ENCODE measurements around the gene SOX9.
"Not testable (repeated sequence)": the region's sequence is repeated elsewhere in the genome, so short reads cannot be mapped to it uniquely, and the experiment has no call there.

Gene SOX9

DNA sequence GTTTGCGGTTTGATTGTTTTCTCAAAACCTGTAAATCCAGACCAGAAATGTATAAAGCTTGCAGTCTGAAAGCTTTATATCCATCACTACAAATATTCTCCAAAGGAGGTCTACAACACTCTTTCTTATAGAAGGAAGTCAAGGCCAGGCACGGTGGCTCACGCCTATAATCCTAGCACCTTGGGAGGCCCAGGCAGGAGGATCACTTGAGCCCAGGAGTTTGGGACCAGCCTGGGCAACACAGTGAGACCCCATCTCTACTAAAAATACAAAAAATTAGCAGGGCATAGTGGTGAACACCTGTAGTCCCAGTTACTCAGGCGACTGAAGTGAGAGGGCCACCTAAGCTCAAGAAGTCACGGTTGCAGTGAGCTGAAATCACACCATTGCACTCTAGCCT lies 8.9 kb upstream of the SOX9 start:
- not testable (repeated sequence) for DNase-seq

DNA sequence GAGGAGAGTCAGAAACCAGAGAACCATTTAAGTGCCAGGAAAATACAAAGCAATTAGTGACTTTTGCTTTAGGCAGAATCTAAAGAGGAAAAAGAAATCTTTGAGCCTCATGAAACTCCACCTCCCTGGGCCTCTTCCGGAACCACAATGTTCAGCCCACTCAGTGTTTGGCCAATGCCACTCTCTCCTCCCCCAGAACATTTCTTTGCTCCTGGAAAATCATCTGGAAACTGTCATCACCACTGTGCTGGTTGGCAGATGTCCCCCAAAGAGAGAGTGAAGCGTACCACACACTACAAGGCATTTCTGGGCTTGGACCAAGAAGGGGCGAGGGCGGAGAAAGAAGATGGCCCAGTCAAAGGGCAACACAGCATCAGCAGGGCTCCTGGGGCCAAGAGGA lies 7.1 kb upstream of the SOX9 start:
- no peak for DNase-seq

DNA sequence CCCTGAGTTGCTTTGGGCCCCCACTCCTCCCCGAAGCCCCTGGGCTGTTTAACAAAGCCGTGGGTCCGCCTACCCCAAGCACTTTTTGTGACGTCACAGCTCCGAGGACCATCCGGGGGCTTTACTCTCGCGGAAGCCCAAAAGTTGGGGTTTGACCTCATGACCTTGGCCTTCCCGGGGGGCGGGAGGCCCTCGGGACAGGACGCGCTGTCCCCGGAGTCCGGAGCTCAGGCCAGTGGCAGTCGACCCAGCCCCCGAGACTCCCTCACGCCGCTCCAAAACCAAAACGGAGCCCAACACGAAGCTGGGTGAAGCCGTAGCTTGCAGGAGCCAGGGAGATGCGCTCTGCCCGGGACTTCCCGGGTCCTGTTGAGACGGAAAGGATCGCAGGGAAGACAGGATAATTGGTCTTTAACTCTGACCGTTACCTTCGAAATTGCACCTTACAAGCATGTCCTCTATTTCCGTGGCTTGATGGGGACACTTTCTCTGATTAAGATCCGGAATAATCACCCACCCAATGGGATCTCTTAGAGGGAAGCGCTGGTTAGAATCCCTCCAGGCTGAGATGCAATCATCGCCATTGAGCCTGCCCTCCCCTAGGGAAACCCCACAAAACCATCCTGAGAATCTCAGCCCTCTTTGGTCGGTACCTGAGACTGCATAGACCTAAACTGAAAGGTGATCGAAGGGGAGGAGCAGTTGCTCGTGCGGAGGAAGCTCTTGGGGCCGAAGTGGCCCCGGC lies 4.9 kb upstream of the SOX9 start:
- DNase-seq, result no peak

DNA sequence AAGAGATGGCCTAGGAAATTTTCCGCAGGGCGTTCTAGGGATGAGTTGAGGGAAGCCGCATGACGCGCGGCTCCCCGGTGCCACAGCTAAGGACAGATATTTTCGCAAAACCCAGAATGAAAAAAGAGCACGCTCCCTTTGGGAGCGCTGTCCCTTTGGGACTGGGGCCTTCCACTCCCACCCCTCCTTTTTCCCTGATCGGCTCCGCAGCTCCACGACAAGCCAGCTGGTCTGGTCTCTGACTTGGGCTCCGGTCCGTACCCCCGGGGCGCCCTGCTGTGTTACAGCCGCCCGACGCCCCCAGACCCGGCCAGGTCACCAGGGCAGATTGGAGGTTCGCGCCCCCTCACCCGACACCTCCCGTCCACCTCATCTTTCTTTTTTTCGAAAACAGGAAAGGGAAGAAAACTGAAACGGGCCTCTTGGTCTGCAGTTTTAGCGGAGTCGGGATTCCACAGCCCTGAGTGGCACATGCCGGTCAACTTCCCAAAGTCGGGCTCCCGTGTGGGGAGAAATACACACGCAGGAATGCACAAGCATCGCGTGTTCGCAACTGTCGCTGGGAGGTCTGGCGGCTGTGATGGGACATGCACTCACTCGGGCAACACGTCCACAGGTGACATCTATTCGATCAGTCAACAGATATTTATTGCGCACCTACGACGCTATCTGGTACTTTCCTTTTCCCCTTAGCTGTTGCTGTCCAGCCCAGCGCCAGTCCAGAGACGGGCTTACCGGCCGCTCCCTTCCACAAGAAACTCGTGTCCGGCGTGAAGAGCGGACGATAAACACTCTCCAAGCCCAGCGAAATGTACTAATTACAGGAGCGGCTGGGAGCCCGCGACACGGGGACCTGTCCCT lies 3.9 kb upstream of the SOX9 start:
- DNase-seq, result no peak

DNA sequence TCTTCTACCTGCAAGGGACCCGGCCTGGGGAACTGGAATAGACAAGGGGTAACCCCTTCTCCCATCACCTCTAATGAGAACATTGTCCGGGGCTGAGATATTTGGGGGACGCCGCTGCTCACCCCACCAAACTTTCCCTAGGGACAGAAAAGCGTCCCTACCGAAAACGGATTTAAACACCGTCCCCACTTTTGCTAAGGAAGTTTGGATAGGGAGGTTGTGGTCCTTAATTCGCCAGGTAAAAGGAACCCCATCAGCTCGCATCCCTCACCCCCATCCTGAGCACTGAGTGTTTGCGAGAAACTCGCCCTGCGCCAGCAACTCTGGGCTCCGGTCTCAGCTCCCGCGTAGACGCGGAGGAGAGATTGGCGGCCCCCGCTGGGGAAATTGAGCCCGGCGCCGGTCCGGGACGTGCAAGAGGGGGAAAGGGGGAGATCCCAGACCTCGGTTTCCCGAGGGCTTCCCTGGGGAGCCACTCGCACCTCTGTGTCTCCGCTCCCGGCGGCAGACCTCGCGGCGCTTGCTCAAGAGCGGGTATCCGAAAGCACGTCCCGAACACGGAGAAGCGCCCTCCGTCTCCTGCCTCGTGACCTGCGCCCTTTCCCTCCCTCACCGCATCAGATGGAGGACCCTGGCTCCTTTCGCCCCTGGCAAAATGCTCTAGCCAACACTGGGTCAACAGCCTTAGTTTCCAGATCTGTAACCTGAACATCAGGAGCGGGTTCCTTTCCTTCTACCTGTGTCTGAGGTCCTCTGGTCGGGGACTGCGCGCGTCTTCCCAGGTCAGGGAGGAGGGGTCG lies 3.1 kb upstream of the SOX9 start:
- DNase-seq, result no peak

DNA sequence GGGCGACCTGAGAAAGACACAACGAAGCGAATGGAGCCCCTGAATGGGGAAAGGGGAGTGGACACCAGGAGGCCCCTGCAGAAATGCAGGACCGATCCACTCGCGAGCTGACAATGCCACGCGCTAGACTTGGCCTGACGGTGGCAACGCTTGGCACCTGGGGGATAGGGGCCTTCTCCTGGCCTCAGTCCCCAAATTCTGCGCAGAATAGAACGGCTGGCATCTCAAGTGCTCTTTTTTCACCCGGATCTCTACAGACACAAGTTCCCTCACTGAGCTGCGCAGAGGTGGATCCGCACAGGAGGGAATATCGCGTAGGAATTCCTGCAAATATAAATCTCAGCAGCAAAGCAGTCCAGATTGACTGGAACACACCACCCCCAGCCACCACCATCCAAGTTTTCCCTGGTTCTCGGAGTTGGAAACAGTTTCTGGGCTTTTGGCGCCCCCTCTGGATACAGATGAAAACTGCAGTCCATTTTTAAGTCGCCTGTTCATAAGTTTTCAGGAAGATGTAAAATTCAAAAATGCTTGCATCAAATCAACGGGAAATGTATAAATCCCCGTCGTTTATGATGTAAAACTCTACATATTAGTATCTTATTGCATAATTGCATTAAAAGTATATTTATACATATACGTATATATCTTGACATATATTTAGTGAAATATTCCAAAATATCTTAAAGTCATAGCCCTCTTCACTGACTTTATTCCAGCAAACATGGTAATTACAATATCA lies 2.3 kb upstream of the SOX9 start:
- peak; percentile 68 for DNase-seq

DNA sequence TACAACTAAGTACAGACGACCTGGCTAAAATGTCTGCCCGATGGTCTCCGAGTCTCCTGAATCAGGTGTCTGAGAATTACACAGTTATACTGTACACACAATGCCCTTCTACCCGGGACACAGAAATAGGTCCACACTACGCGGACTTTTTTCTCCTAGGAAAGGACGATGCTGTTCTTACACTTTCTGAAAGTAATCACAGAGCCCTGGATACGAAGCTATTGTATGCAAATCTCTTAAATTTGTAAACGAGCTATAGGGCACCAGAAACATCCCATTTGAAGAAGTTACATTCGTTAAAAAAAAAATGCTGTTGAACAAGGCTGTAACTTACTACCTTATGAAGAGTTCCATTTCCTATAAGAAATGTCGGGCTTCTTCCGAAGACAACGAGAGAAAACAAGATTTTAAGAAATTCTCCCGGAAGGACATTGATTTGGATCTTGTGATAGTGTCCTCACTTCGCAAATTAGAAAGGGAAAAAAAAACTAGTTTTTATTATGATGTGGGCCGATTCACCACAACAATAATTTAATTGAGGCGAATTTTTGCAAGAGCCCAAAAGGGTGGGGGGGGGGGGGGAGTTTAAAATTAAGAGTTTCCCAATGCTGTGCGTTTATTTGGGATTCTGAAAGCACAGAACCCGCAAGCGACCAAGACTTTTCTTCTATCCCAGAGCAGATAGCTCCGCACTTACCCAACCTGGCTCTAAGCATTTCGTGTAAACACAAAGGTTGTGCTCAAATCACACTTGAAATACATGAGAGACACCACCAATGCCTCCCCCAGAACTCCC lies 1.5 kb upstream of the SOX9 start:
- DNase-seq, result no peak

DNA sequence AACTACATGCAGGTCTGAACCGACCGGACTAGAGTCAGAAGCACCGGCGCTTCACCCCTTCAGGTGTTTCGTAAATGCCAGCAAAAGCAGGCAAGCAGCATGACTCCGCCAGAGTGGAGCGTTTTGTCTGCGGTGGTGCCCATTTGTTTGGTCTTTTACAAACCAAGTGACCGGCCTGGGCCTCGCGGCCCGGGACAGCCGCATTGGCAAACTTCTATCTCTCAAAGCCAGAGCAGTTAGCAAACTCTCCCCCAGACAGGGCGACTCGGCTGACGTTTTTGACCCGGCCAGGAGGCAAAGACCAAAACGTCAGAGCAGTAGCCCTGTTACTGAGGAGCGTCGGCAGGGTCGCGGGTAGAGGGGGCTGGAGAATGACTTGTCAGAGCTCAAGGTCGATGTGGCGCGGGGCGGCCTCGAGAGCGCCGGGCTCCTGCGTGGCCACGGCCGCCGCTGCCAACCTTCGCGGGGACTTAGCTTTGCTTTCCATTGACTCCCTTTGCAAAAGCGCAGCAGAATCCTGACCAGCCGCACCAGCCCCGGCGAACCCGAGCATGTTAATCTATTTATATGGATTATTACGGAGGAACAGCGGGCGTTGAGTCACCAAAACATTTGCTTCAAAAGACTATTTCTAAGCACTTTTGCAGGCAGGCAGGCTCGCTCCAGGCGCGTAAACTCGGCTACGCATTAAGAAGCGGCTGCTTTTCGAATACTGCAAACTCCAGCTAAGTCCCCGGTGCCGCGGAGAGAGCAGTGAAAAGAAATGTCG lies 763 bp upstream of the SOX9 start:
- peak; percentile 12 for DNase-seq

DNA sequence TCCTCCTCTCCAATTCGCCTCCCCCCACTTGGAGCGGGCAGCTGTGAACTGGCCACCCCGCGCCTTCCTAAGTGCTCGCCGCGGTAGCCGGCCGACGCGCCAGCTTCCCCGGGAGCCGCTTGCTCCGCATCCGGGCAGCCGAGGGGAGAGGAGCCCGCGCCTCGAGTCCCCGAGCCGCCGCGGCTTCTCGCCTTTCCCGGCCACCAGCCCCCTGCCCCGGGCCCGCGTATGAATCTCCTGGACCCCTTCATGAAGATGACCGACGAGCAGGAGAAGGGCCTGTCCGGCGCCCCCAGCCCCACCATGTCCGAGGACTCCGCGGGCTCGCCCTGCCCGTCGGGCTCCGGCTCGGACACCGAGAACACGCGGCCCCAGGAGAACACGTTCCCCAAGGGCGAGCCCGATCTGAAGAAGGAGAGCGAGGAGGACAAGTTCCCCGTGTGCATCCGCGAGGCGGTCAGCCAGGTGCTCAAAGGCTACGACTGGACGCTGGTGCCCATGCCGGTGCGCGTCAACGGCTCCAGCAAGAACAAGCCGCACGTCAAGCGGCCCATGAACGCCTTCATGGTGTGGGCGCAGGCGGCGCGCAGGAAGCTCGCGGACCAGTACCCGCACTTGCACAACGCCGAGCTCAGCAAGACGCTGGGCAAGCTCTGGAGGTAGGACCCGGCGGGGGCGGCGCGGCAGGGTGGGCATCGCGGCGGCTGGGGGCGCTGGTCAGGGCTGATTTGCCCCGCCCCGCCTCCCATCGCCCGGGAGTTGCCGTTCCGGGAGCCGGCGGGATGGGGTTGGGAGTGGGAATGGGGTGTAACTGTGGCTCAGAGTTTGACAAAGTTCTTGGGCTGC lies 567 bp downstream of the SOX9 start:
- no peak for DNase-seq

DNA sequence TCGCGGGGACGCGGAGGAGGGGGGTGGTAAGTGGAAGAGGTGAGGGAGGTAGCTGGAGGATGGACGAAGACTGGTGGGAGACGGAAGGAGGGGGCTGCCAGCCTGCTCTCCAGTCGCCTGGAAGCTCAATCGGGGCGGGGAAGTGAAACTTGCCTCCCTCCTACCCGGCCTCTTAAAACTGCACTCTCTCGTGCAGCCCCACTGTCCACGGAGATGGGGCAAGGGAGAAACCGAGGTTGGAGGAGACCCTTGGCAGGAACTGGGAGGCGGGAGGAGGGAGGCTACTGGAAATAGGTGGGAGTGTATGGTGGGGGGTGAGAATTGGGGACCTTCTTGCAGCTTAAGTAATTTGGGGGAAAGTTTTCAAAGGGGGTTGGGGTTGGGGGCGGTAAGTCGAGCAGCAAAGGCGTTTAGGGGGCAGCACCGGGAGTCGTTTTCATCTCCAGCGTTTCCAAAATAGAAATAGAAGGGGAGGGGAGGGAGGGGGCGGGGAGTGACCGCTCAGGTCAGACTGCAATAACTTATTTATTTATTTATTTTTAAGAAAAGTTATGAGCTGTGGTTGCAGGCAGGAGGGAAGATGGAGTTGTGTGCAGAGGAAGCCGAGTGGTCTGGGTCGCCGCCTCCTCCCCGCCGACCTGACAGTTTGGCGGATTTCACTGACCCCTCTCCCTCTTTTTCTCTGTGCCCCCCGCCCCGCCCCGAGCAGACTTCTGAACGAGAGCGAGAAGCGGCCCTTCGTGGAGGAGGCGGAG lies 1.4 kb downstream of the SOX9 start:
- no peak for DNase-seq

DNA sequence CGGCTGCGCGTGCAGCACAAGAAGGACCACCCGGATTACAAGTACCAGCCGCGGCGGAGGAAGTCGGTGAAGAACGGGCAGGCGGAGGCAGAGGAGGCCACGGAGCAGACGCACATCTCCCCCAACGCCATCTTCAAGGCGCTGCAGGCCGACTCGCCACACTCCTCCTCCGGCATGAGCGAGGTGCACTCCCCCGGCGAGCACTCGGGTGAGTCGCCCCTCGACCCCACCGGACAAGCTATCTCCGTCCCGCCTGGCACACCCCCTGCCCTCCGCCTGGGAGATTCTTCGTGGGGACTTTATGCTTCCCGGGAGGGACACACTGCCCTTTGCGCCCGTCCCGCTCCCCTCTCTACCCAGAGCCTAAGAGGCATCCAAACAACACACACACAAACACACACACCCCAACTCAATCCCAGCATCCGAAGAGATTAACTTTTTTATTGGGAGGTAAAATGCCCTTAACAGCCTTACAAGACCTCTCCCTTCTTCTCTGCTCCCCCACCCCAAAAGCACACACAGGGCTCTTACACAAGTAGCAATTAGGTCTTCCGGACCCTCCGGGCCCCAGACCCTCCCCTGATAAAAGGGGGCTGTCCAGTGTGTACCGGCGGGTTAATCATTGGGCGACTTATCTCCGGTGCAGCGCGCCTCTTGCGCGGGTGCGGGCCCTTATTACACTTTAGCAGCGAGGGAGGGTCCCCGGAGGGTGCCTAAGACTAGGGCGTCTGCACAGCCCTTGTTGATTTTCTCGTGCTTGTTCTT lies 2.1 kb downstream of the SOX9 start:
- DNase-seq, result peak; percentile 30

DNA sequence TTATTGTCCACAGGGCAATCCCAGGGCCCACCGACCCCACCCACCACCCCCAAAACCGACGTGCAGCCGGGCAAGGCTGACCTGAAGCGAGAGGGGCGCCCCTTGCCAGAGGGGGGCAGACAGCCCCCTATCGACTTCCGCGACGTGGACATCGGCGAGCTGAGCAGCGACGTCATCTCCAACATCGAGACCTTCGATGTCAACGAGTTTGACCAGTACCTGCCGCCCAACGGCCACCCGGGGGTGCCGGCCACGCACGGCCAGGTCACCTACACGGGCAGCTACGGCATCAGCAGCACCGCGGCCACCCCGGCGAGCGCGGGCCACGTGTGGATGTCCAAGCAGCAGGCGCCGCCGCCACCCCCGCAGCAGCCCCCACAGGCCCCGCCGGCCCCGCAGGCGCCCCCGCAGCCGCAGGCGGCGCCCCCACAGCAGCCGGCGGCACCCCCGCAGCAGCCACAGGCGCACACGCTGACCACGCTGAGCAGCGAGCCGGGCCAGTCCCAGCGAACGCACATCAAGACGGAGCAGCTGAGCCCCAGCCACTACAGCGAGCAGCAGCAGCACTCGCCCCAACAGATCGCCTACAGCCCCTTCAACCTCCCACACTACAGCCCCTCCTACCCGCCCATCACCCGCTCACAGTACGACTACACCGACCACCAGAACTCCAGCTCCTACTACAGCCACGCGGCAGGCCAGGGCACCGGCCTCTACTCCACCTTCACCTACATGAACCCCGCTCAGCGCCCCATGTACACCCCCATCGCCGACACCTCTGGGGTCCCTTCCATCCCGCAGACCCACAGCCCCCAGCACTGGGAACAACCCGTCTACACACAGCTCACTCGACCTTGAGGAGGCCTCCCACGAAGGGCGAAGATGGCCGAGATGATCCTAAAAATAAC lies 3.0 kb downstream of the SOX9 start:
- DNase-seq, result no peak

DNA sequence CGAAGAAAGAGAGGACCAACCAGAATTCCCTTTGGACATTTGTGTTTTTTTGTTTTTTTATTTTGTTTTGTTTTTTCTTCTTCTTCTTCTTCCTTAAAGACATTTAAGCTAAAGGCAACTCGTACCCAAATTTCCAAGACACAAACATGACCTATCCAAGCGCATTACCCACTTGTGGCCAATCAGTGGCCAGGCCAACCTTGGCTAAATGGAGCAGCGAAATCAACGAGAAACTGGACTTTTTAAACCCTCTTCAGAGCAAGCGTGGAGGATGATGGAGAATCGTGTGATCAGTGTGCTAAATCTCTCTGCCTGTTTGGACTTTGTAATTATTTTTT lies 3.6 kb downstream of the SOX9 start:
- DNase-seq, result no peak

DNA sequence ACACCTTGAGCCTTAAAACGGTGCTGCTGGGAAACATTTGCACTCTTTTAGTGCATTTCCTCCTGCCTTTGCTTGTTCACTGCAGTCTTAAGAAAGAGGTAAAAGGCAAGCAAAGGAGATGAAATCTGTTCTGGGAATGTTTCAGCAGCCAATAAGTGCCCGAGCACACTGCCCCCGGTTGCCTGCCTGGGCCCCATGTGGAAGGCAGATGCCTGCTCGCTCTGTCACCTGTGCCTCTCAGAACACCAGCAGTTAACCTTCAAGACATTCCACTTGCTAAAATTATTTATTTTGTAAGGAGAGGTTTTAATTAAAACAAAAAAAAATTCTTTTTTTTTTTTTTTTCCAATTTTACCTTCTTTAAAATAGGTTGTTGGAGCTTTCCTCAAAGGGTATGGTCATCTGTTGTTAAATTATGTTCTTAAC lies 4.4 kb downstream of the SOX9 start:
- DNase-seq, result no peak

DNA sequence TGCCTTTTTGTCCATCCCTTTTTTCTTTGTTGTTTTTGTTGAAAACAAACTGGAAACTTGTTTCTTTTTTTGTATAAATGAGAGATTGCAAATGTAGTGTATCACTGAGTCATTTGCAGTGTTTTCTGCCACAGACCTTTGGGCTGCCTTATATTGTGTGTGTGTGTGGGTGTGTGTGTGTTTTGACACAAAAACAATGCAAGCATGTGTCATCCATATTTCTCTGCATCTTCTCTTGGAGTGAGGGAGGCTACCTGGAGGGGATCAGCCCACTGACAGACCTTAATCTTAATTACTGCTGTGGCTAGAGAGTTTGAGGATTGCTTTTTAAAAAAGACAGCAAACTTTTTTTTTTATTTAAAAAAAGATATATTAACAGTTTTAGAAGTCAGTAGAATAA lies 4.9 kb downstream of the SOX9 start:
- DNase-seq, result no peak

DNA sequence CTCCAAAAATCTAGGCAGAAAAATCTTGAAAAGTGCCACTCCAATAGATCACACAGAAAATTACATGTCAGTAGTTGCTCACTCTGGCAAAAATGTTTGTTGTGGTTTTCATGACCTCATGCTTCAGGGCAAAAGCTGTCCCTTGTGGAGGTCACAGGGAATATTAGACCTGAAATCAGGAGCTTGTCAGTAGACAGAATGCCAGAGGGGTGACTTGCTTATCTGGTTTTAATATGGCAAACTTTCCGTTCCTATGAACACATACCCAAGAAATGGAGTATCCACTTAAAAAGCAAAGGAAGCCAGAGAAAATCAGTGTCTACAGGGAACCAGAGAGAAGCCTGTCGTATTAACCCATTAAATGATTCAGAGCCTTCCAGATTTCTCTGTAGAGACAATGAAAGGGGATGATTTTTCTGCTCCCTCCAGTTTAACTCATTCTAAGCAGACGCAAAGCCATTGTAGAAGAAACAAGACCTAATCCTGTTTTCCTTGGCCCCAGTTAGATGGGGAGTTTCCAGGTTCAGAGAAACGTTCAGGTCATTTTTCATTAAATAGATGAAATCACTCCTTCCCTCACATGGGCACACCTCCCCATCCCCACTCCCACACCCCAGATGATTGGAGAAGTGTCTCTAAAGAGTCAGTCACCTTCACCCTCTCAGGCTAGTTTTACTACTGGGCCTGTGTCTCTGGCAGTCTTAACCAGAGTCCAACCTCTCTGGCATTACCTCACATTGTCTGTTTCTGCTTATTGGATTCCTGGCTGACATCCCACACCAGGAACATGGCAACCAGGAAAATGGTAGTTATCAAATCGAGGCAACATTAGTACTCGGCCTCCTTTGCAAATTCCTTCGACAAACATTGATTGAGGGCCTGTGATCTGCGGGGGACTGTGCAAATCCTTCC lies 6.0 kb downstream of the SOX9 start:
- DNase-seq, result no peak

Measured in hematopoietic multipotent progenitor cell treated with erythropoietin and hydrocortisone succinate and interleukin-3 and kit ligand, for 4 days (in vitro differentiated cells).